AG09319 (cell line): ENCODE results near the gene ARHGAP15.

Source experiments
- DNase-seq: peaks from one replicate; pipeline ENCODE4 v3.0.0-alpha.2; 2010; ENCODE audit warnings: low read depth; ENCODE audit errors: extremely low read depth
- CTCF ChIP-seq: IDR thresholded peaks from 2 replicates; pipeline ENCODE4 v1.5.1; 2011; ENCODE audit warnings: low read depth, mild to moderate bottlenecking, inconsistent platforms, low read length, moderate library complexity

The ARHGAP15 gene

GRCh38 chr2:143160732-143161707, 31.8 kb downstream of the ARHGAP15 start:
- DNase-seq = no peak
- no peak for TF ChIP-seq CTCF

GRCh38 chr2:143162123-143162837, 33.1 kb downstream of the ARHGAP15 start:
- DNase-seq = peak; percentile 0
- peak; percentile 57 for TF ChIP-seq CTCF

GRCh38 chr2:143162997-143163396, 33.8 kb downstream of the ARHGAP15 start:
- DNase-seq = no peak
- no peak for TF ChIP-seq CTCF

GRCh38 chr2:143163499-143163898, 34.3 kb downstream of the ARHGAP15 start:
- DNase-seq = no peak
- no peak for TF ChIP-seq CTCF

GRCh38 chr2:143165291-143165690, 36.1 kb downstream of the ARHGAP15 start:
- DNase-seq = no peak
- no peak for TF ChIP-seq CTCF

- DNase-seq = no peak
- no peak for TF ChIP-seq CTCF
Observed at GRCh38 chr2:143169105-143169504, 39.9 kb downstream of the ARHGAP15 start.

- DNase-seq = no peak
- TF ChIP-seq CTCF = peak; percentile 33
Observed at GRCh38 chr2:143171817-143172216, 42.6 kb downstream of the ARHGAP15 start.
